Measurements from ENCODE around the gene MMP24OS.

MMP24OS gene

DNA sequence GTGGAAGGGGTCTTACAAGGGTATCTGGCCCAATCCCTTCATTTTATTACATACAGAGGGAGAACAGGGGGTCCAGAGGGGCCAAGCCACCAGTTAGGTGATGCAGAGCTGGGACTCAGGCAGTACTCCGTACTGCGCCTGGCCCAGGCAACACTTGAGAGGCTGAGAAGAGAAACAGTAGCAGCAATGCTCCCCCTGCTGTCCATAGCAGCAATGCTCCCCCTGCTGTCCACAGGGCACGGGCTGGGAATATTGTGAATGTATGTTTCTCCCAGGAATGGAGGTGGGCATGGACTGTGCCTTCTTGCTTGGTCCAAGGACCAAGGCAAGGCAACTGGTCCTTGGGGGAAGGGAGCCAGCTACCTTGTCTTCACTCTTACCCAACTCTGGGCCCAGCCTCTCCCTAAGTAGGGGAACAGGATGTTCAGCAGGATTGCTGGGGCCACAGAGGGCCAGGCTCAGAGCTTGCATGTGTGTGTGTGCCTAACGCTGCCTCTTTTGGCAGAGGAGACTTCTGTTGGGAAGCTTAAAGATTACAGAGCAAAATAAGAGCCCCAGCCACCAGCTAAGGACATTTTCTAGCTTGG, 29.1 kb upstream of the MMP24OS start:
- DNase-seq (ENCODE audit: low spot score): peak; percentile 69

DNA sequence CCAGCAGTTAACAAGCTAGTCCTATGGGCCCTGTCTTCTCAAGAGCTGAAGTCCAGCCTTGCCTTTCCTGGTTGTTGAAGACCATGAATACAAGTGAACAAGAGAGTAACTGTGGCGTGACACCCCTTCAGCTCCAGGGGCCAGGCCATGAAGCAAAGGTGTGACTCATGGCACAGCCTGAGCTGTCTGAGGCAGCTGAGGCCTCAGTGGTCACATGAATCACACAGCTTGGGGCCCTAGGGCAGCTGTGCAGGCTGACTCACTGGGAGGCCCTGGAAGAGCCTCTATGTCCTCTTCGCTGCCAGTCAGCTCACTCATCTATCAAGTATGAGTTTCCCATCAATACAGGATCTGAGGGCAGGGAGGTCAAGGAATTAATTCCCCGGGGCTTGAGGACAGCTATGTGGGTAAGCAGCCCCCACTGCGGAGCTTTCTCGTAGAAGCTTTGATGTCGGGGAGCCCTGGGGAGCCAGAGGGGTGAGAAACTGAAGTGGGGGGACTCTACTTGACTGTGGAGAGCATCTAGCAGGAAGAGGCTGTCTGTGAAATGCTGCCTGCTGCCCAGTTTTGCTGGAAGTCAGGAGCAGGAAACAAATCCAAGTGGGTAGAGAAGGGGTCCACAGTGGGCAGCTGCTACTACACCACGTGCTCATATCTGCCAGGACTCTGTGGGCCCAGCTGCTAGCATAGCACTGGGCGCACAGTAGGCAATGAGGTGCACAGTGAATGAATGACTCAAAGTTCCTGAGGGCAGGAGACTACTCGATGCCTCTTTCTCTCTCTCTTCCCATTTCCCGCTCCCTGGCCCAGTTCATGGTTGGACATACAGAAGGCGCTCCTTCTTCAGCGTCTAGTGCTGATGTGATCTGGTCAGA, 28.0 kb upstream of the MMP24OS start:
- DNase-seq (ENCODE audit: low spot score): peak; percentile 99

DNA sequence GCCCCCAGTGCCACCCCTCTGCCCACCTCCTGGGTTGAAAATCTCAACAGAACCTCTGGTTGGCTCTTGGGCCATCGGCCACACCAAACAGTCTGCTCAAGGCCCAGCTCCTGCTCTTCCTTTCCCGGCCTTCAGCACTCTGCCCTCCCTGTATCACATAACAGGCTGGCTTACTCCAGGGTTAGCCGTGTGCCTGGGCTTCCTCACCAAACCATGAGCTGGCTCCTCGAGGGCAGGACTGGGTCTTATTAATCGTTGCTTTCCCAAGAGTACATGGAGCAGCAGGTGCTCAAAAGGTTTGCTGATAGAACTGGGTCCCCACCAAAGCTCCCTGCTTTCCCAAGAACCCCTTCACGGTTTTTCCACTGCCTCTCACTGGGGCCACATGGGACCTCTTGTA, 27.0 kb upstream of the MMP24OS start:
- DNase-seq (ENCODE audit: low spot score): no peak

DNA sequence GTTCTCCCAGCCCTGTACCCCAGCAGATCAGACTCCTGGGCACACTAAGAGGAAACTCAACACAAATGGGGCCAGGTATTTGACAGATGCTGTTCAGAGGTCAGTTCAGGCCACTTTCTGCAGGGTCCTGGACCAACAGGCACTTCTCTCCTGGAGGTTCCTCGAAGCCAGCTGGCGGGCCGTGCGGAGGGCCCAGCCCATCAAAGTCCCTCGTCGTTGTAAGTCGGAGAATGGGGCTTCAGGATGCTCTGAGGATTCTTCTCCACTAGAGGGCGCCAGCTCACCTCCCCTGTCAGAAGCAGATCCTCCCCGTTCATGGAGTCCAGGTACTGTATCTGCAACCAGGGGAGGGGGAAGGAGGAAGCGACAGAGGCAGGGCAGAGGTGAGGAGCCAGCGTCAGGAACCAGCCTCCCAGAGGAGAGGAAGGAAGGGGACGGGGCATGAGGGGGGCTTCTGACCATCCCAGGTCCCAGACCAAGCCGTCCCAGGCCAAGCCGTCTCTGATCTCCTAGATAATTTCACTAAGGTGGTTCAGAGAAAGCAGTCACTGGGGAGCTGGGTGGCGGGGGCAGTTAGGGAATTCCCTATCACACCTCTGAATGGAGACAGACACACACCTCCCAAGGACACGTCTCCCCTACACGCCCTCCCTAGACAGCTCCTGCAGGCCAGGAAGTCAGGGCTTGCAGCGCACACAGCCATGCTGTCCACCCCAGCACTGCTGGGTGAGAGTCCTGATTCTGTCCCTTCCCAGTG, 26.0 kb upstream of the MMP24OS start:
- peak; percentile 83 for DNase-seq (ENCODE audit: low spot score)

DNA sequence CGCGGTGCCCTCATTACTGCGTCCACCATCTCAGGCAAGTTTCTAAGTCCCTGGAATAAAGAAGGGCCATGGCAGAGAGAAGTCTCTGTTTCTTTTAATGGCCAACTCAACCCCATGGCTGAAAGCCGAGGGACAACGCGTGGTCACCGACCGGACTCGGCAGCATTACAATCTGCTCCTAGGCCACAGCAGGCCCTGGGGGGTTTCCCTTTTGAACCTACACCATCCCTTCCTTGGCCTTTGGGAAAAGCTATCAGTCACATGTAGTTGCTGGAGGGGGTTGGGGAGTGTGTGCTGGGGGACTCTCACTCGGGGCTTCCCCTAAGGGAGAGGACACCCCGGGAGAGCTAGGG, 25.4 kb upstream of the MMP24OS start:
- no peak for DNase-seq (ENCODE audit: low spot score)

DNA sequence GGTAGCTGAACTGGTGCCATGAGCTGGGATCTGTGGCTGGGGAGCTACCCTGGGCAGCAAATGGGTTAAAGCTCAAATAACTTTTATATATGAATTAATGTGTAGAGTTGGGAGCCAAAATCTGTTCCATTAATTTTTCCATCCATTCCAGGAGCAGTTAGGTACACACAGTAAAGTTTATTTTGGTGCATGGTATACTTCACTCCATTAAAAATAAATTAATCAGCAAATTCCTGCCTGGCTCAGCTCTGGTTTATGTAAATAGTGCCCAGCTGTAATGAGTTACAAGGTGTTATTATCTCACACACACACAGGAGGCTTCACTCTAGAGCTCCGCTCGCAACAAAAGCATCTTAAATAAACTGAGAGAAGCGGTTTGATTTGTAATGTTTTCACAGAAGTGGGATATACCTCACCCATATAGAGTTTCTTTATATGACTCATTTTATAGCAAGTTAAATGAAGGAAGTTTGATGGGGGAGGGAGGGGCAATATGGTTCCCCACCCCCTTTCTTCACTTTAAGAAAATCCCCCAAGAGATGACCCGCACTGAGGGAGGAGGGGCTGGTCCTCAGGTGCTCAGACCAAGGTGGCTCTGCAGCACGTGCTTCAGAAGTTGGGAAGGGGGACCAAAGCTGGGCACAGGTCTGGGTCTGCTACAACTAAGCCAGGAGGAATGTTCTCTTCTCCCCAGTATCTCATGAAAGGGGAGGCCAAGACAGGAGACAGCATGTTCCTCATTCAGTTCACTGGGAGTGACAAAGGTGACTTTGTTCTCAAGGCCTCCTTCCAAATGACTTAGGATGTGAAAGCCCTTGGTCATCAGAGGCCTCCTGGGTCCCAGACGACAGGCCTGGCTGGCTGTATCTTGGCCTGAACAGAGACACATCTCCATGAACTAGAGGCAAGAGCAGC, 24.8 kb upstream of the MMP24OS start:
- DNase-seq (ENCODE audit: low spot score): peak; percentile 48

DNA sequence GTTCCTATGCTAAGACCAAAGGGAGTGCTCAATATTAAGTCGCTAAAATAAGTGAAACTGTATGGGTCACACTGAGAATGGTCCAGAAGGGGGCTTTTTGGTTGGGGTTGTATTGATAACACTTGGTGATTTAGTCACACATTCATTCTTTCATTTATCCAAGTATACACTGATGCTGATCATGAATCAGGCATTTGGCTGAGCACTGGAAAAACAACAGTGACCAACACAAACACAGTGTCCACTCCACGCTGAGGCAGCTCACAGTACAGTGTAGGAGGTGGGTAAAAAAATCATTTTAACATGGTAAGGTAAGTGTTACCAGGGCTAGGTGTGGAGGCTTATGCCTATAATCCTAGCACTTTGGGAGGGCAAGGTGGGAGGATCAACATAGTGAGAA, 23.5 kb upstream of the MMP24OS start:
- no peak for DNase-seq (ENCODE audit: low spot score)

DNA sequence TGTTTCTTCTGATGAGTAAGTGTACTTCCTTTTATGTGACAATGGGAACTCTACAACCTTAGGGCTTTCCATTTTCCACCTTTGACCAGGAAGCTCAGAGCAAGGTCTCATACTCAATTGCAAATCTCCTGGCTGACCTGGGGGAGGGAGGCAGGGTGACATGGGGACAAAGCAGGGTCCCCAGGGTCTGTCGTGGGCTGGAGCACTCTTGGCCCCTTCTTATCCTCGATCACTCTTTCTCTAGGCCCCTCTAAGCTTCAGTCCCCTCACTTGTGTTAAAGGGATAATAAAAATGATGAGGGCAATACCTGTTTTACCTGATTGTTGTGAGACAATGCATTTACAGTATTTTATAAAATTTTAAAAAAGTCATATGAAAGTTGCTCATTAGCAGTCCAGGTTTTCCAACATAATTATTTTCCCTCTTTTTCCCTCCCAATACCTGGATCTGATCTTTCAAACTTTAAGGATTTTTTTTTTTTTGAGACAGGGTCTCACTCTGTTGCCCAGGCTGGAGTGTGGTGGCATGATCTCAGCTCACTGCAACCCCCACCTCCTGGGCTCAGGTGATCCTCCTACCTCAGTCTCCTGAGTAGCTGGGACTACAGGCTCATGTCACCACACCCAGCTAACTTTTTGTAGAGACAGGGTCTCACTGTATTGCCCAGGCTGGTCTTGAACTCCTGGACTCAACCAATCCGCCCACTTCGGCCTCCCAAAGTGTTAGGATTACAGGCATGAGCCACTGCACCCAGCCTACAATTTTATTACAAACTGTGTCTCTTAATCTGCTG, 22.7 kb upstream of the MMP24OS start:
- no peak for DNase-seq (ENCODE audit: low spot score)

DNA sequence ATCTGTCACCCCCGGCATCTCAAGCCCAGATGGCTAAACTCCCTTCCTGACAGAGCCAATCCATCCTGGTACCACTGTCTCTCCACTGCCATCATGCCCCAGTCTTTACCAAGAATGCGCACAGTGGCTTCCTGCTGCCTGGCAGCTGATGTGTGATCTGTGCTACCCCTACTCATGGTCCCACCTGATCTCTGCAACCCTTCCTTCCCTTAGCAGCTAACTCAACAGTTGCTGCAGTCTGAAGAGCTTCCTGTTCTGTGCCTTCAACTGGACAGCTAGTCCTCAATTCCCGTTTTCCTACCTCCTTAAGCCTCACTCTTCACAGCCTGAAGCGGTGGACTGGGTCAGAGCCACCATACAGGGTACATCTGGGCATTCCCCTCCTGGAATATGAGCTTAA, 21.9 kb upstream of the MMP24OS start:
- DNase-seq (ENCODE audit: low spot score): no peak

DNA sequence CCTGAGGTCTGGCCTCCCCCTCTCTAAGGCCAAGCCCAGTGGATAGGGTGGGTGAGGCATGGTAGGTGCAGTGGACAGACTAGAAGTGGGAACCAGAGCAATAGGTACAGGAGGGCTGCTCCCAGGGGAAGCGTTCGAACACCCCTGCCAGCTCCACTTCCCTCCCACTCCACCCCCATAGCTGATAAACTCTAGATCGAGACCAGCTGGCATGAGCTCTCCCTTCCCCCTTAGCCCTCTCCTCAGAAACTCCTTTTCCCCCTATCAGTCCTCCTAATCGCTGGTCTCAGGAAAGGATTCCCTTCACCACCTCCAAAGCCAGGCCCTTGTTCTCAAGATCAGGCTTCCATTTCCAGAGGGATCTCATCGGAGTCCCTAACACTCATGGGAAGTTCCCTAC, 20.3 kb upstream of the MMP24OS start:
- no peak for DNase-seq (ENCODE audit: low spot score)

DNA sequence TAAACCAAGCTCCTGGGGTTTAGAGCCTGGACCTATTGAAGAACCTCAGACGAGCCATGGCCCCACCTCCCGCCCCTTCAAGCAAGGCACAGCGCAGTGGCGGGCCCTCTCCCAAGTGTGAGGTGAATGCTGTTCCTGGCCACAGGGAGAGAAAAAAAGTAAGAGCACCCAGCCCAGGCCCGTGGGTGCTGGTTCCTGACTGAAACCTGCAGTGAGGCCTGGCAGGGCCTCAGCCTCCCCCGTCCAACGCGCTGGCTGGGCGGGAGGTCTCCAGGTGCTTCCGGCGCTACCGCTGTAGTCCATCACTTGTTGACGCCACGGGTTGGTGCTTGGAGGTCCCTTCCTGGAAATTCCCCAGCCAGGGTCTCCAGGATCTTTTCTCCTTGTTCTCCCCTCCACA, 19.8 kb upstream of the MMP24OS start:
- no peak for DNase-seq (ENCODE audit: low spot score)

DNA sequence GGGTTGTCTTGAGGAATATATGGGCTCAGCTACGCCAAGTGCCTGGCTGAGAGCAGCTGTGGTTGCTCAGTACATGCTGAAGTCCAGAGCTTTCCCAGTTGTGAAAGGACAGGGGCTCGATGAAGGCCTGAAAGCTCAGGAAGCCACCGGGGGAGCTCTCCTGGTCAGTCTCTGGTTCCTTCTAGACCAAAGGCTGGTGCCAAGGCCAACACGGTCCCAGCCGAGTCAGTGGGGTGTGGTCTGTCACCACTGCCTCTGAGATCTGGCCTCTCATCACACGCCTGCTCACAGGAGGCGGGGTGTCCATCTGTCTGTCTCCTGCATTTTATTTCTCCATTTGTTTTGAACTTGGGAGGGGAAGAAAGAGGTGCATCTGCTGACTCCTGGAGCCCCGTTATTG, 19.2 kb upstream of the MMP24OS start:
- DNase-seq (ENCODE audit: low spot score): no peak

DNA sequence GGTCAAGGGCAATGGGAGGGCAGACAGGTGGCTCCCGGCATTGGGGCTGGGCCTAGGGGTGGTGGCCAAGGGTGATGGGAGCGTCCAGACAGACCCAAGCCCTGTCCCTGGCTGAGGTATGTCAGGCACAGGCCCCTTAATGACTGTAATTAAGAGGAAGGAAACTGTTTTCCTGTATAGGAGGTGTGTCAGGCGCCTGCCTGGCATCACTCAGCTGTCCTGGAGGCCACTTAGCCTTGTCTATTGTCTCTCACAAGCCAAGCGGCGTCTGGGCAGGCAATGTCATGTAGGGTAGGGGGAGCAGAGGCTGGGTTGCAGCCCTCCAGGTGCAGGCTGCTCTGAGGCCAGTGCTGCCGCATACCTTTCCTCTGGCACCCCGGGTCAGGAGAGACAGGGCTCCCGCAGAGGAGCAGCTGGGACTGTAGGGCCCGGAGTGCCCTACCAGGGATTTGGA, 18.2 kb upstream of the MMP24OS start:
- DNase-seq (ENCODE audit: low spot score): no peak

DNA sequence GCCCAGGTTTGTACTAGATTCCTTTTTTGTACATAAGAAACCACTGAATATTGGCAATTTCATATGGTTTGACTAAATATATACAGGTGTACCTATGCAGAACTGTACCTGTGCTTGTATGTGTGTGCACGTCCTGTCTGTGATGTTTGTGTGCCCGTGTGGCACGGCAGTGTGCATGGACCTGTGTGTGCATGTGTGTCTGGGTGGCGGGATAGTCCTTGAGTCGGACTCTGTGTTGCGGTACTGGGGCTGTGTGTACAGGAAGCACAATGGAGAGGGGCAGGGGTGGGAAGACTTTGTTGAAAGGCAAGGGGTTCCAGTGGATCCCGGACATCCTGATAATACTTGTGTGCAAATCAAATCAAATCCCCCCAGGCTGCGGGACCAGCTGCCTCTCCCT, 17.8 kb upstream of the MMP24OS start:
- DNase-seq (ENCODE audit: low spot score): no peak

DNA sequence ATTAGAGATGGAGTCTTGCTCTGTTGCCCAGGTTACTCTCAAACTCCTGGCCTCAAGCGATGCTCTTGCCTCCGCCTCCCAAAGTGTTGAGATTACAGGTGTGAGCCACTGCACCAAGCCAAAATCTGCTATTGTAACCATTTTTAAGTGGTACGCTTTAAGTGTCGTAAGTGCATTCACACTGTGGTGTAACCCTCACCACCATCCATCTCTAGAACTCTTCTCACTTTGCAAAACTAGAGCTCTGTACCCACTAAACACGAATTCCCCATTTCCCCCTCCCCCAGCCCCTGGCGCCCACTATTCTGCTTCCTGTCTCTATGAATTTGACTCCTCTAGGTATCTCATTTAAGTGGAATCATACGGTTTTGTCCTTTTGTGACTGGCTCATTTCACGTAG, 17.1 kb upstream of the MMP24OS start:
- no peak for DNase-seq (ENCODE audit: low spot score)

DNA sequence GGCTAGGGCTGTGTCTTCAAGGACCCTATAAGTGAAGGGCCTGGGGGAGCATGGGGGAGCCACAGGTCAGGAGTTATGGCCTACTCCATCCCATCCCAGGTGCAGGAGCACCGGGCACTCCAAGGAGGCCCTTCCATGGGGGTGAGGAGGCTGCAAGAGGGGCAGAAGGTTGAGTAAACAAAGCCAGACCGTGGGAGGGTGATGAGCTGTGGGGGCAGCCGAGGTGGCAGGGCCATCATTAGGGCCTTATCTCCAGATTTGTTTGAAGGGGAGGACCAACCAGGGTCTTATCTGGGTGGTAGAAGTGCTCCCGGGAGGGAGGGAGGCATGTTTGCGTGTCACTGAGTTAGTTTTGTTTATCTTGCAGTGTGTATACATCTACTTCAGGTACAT, 16.4 kb upstream of the MMP24OS start:
- no peak for DNase-seq (ENCODE audit: low spot score)

DNA sequence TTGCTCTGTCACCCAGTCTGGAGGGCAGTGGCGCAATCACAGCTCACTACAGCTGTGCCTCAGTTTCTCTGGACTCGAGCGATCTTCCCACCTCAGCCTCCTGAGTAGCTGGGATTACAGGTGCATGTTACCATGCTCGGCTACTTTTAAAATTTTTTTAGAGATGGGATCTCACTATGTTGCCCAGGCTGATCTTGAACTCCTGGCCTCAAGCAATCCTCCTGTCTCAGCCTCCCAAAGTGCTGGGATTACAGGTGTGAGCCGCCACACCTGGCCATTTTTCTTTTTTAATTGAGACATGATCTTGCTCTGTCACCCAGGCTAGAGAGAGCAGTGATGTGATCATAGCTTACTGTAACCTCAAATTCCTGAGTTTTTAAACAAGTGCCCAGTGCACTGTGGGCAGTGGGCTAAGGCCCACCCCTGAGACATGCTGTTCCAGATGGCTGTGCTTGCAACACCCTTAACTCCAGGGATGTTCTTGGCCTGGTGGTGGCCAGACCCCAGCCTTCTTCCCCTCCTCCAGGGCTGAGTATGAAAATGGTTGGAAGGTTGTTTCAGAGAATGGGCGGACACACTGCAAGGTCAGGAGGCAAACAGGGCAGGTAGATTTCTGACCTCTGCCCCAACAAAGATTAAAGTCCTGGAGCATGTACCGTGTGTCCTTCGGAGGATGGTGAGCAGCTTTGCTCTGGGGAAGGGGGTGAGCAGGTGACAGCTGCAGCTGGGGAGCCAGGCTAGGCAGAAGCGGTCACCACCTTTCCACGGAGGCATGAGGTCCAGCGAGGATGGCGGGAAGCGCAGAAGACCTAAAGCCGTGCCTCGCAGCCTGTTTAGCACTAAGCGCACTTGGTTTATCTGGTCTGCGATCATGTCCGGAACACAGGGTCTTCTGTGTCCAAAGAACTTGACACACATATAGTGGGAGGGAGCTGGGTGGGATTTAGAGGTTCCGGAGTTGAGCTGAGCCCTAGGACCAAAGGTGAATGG, 15.7 kb upstream of the MMP24OS start:
- no peak for DNase-seq (ENCODE audit: low spot score)

DNA sequence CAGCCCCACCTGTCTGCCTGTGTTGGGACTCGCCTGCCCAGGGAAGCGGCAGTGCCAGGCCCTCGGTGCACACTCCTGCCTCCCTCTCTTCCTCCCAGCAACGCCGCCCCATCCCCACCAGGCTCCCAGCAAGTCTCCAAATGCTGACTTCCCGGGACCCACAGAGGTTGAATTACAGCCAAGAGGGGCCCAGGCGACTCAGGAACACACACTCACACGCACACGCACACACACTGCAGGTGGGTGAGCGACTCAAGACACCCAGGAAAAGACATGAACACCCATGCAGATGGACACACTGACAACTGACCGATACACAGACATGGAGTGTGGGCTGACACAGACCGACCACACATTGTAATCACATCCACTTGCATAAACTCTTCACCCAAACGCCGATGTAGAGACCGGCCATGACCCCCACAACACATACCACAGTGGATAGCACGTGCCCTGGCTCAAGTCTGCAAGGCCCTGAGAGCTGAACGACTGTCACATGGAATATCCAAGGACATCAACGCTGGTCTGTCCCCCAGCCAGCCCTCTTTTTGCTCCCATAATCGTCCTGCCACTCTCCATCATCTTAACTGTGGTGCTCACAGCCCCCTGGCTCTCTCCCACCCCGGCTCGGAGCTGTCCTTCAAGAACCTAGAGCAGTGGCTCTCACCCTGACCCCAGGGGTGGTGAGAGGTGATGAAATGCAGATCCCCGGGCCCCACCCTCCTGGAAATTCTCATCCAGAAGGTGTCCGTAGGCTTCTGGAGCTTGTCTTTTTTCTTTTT, 14.8 kb upstream of the MMP24OS start:
- no peak for DNase-seq (ENCODE audit: low spot score)

All from COLO829 (cell line).